HG02610 (cell line): ENCODE measurements around the gene LTBP2.

Experiments used
- ATAC-seq: cut with Tn5 transposase; IDR thresholded peaks from one replicate; pipeline ENCODE4 v1.9.1; 2021; ENCODE audit warnings: mild to moderate bottlenecking, moderate library complexity; ENCODE audit not compliant: unreplicated experiment

Gene LTBP2

DNA sequence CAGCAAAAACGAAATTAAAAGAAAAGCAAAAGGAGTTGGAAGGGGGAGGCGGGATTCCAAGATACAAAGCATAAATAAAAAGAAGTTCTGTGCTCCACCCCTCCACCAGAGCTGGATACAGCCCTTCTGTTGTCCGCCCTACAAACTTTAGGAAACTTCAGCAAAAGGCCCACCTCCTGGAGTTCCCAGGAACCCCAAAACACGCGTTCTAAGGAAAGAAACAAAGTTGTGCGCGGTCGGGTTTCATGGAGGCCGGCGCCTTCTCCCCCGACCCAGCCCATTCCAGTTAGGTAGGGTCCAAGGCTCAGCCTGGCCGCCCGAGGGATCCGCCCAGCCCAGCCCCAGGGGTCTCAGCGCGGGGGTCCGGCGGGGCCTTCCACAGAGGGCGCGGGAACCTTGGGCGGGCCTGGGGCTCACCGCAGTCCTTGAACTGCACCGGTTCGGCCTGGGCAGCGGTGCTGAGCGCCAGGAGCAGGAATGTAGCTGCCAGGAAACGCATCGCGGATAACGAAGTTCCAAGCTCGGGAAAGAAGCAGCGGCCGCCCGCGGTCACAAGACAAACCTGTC is 119.2 kb downstream of the LTBP2 start, which contains the start of gene NPC2:
Gene NPC2, minus strand, starts transcription at position 530 of the 567 bp plus-strand sequence. Its CDS starts 31 bp downstream, at position 499.
- no peak for ATAC-seq

DNA sequence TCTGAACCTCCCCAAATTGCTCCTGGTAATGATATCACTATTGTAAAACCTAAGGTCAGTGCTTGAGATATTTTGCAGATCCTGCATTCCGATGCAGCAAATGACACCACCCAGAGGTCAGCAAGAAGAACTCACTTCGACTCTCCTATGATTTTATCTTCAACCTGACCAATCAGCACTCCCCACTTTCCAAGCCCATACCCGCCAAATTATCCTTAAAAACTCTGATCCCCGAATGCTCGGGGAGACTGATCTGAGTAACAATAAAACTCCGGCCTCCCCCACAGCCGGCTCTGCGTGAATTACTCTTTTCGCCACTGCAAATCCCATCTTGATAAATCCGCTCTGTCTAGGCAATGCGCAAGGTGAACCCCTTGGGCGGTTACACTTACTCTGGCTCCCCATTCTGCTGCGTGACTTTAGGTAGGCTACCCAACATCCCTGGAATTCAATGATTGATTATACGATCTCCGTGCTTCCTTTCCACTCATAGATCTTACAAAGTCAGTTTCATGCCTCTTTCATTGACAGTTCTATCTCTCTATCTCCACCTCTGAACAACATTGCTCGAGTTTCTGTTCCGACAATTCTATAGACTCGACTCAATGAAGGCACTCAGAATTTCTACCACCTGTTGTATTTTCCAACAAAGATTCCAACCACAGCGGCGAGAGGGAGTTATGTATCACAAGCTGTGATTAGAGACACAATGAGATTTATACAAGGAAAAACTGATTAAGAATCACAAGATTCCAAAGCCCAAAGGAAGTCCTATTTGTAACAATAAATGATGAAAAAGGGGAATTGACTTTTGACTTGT is 119.9 kb downstream of the LTBP2 start:
- no peak for ATAC-seq

DNA sequence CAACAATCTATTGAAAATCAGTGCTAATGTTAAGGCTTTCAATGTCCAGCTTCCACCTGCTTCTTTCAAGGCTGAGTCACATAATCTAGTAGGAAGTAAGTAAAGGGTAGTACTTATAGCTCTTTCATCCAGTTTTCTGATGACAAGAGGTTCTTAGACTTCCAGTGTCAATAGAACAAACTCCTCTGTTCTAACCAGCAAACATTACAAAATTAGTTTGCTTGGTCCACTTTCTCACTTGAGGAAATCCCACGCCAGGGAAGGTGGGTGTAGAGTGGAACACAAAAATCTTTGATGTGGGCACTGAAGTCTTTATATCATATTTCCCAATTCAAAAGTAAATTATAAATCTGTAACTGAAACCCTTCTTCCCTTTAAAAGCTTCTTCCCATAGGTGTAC is 121.6 kb downstream of the LTBP2 start:
- ATAC-seq: no peak

DNA sequence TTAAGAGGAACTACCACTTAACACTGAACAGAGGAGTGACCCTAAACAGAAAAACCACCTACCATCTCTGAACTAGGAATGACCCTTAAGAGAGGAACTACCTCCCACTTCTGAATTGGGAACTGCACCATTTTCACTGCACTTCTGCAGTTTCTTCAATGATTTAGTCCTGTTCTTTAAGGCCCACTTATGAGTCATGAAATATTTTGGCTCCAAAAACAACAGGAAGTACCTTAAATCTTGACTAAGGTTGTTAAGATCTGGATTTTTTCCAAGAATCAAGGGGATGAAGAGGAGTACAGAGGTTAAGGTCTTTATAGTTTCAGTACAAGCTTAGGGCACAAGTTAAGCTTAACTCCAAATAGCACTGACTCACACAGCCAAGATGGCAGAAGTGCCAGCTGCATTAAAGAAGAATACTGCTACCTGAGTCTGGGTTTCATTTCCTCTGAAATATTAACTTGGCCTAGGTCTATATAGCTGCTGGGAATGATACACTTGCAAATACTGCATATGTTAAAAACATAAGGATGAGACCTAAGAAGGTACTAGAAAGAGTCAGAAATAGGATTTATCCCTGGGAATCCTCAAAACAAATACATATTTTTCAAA is 123.1 kb downstream of the LTBP2 start:
- no peak for ATAC-seq

DNA sequence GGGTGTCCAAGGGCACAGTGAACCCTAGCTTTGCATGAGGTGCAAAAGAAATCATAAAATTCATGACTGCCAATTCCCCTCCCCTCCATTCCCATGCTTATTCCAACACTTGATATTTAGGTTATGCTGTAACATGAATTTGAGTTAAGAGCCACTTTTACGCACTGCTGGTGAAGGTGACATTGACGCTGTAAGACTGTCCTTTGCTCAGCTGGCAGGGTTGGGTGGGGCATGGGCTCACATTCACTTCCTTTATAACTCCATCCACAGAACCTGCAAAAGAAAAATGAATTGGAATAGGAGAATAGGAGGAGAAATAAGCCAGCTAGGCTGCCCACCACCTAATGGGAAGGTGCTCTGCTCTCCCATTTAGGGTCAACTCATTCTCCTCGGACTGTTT is 125.9 kb downstream of the LTBP2 start:
- no peak for ATAC-seq

DNA sequence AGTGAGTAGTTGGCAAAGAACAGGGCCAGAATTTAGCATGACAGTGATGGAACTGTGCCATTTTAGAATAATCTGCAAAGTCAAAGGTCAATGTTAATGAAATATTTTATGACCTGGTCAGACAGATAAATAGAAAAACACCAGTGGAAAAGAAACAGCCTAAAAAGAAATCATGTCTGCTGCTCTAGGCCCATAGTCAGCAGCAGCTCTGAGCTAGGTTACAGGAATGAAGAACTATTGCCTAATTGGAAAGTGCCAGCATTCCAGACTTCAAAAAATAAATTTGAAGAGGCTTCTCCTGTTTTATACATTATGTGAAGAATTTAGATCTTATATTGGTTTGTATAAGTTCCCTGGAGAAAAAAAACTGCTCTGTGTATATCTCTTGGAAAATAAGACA is 128.7 kb downstream of the LTBP2 start:
- ATAC-seq: no peak

DNA sequence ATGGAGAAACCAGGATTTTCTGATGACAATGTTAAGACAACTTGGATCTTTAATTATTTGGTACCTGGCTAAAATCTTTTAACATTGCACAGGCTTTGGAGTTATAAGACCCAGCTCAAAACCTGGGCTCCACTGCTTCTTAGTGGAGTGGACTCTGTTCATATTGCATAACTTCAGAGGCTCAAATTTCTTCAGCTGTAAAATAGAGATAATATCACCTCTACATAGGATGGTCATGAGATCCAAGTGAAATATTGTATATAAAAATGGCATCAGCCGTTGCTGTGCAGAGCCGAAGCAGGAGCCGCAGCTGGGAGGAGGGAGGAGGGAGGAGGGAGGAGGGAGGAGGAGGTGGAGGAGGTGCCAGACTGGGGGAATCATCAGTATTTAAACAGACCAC is 129.5 kb downstream of the LTBP2 start:
- ATAC-seq: no peak

DNA sequence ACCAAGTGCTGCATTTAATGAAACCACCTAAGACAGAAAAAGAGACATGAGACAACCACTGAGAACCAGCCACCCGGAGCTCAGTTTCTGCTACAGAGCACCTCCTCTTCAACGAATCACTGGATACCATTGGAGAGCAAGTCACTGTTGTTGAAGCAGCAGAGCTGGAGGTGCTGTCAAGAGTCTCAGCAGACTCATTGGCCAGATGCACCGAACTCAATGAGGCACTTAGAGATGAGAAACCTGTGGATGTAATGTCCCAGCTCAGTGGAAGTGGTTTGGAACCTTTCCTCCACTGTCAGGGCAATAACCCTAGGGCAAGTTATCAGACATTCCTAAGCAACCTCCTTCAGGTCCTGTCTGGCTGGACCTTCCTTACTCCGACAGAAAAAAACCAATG is 132.0 kb downstream of the LTBP2 start:
- no peak for ATAC-seq

DNA sequence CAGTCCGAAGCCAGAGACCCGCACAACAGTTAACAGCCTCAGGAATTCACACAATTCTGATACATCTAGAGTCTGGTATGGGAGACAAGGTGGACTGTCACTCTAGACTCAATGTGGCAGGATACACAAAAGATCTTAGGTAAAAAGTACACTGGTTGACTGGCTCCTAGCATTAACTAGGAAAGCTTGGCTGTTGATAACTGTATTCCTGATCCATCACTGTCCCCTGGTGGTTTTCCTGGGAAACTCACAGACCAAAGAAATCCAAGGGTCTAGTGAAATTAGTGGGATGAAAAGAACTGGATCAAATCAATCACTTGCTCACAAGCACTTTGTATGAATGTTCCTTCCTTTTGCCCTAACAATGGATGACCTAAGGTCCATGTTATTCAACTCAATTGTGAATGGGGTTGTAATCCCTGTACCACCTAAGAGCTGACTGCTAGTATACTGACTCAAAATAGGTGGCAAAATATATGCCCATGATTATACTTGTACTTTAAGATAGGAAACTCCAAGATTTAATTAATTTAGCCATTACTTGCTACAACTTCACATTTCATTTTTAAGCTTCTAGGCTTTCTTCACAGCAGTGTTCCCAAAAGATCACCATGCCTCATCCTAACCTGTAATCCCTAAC is 132.9 kb downstream of the LTBP2 start:
- ATAC-seq: no peak

DNA sequence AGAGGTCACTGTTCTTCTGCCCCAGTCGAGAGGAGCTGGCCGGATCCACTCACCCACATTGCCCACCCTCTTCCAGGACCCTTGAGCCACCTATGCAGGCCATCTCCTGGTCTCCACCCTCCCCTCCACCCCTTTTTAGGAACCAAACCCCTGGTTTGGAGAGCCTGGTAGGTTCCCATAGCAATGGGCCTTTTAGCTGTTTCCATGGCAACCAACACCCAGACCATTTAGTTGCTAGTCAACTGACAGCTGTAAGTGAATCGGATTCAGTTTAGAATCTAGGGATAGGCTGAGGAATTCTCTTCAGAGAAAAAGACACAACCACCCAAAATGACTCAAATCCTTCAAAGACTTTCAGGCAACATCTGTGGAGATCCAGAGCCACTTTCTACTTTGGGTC is 135.4 kb downstream of the LTBP2 start:
- no peak for ATAC-seq

DNA sequence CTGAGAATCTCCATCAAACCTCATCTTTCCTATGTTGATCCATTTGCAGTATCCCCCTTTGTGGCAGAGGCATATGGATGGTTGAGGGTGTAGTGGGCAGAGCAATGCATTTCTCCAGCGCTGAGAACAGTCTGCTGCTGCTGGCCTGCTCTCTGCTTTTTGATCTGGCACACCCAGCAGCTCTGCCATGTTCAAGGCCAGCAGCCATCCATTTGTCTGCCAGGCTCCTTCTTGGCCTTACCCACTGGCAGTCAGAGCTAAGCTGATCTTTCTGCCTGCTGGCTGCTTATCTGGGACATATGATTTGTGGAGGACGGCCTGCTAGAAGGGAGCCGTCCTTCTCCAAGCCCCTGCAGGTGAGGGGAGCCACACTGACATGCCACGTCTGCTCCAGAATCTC is 135.9 kb downstream of the LTBP2 start:
- no peak for ATAC-seq

DNA sequence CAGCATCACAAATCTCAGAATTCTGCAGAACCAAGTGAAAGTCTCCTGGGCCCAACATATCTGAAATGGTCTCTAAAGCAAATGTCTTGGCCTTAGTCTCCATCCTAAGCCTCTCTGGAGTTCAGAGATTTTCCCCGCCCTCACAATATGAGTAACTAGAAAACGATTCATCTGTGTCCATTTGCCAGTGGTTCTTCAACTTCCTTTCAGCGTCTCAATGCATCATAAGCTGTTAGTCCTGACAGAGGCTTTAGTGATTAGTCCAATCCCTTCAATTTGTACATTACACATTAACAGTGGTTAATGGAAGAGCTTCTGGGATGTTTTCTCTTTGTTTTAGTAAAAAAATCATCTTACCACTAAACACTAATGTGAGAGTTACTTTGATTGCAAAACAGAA is 136.4 kb downstream of the LTBP2 start:
- ATAC-seq: no peak

DNA sequence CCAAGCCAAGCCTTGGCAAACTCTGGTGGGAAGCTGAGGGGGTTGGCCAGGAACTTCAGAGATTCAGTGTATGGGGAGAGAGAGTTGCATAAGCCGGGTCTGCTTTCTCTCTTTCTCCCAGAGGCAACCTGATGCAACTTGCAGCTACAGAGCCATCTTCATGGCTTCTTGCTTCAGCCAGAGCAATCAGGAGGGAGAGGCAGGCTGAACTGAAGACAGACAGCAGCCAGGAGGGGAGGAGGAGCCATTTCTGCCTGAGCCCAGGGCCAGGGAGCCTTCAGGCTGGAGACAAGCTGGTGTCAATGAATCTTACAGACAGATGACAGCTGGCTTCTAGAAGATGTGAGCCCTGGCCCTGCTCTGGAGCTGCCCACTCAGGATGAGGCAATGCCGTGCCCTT is 137.7 kb downstream of the LTBP2 start:
- no peak for ATAC-seq

DNA sequence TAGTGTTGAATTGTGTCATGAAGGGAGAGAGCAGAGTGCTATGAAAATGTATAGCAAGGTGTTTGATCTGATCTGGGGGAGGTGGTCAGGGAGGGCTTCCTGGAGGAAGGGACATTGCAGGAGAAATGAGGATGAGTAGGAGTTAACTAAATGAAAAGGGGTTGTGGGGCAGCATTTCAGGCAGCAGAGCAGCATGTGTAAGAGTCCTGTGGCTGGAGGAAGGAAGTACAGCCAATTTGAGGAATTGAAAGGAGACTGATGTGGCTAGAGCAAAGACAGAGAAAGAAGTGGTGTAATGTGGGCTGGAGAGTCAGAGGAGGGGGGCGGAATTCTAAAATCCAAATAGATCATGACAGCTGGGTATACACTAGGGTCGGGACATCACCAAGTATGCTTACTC is 139.4 kb downstream of the LTBP2 start:
- no peak for ATAC-seq

DNA sequence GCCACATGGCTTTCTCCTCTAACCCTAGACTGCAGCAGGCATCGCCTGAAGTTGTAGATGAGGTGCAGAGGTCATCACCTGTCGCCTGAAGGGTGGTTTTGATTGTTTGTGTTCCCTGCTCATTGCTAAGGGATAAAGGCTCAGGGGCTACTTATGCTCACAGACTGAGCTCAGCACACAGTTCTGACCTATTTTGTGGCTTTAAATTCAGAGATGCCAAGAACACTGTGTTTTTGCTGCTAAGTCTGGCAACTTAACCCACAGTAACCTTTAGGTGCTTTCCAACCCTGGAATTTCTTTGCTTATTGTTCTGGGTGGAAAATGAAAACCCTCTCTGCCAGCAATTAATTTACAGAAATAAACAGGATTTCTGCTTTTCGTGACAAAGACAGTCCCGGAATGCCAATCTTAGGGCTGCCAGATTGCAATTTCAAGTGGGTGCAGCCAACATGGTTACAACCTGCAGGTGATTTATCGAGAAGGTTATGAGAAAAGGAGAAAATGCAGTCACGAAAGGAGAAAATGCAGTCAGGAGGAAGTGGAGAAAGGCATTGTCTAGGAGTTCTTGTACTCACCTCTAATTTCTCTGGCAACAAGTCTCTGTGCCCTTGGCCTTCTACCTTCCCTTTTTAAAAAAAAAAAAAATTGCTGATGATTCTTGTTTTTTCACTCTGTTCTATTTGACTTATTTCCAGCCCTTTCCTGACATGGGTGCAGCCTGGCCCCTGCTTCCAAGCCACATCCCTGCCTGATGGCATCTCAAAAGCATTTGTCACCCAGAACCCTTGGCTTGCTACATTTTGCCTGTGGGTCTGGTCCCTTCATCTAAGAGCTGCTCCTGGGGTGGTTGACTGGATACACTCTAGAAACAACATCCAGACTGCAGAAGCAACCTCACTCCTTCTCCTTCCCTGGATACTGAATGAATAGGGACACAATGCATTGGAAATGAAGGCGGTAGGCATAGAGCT is 142.2 kb downstream of the LTBP2 start:
- ATAC-seq: no peak

DNA sequence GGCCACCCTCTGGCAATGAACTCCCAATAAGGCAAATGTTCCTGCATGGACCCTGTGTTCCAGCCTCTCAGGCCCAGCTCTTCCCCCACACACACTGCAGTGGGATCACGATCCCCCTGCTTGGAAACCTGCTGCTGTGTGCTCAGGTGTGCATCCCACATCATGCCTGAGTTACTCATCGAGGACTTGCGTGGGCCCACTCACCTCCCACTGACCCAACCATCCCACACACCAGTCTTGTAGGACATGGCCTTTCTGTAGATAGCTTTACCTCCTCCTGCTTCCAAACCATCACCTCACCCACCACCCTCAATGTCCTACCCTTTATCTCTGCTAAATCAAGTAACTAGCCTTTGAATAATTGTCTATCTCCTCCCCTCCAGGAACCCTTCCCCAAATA is 143.5 kb downstream of the LTBP2 start:
- ATAC-seq: no peak

DNA sequence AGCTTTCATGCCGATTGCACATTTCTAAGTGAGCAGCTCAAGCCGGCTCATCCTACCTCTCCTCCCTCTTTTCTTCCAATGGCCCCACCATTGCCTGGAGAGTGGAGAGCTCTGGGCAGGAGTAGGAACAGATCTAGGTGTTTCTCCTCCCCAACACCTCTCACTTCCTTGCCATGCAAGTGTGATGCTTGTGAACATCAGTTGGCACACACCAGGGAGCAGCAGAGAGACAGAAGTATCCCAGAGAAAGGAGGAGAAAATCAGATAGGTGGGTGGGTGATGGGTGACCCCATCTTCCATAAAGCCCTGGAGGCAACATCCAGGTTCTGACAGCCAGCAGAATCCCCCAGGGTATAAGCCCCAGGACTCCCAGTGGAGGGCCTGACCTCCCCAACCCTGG is 146.7 kb downstream of the LTBP2 start:
- ATAC-seq: no peak

DNA sequence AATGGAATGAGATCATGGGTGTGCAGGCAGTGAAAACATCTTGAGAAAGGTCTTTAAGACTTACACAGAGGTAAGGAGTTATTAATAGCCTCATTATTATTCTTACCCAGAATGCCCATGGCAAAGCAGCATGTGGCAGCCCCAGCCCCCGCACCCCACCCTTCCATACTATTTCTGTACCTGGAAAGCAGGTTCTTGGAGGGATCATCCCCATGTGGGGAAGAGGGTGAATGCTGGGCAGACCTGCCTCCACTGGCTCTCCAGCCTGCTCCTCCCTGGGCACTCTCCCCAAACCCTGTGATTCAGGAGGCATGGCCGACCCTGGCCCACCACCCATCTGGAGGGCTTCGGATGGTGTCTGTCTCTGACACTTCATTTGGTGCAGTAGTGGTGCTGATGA is 147.3 kb downstream of the LTBP2 start:
- no peak for ATAC-seq

DNA sequence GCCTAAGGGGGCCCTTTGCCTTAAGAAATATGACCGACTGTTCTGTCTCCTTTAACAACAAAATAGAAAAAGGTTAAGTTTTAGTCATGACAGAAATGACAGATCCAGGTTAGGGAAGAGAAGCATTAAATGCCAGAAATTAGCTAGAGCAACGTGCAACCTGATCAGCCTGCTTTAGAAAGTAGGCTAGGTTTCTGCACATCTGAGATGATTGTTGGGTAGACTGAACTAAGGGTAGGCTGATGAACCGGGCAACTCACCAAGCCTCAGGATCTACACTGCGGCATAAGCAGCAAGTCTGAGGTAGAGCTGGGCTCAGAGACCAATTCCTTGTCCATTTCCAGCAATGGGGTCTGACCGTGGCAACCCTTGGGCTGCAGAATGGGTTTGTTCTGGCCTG is 148.3 kb downstream of the LTBP2 start:
- no peak for ATAC-seq

DNA sequence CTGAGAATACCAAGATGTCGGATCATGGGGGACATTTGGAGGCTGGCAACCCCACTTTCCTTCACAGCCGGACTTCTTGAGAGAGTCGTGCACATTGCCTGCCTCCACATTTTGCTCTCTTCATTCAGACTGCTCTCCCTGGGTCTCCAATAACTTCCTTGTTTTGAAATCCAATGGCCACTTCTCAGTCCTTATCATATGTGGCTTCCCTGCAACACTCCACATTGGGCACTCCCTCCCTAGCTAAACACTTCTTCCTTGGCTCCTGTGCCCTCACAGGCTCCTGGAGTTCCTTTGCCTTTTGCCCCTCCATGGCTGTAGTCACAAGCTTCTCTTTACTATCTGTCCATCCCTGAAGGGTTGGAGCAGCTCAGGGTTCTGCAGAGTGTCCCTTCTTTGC is 149.0 kb downstream of the LTBP2 start:
- ATAC-seq: no peak

DNA sequence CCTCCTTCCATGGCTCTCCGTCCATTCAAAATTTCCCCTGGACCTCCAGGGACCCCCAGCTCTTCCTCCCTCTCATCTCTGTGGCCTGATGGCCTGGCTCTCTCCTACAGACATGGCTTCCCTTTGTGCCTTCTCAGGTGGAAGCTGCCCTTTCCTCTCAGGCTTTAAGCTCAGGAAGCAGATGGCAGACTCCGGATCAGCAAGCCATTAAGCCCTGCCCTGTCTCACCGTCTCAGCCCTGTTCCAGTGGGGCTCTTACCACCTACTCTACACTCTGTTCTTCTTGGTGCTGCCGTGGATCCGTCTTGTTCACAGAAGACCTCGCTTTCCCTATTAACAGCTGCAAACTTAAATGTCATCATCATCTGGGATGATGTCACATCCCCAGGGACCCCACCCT is 152.1 kb downstream of the LTBP2 start:
- ATAC-seq: no peak
